ENCODE results near the gene SETD6. TPM values are rescaled to one million over a fixed set of nuclear protein-coding genes. Genes with fewer than 3 reads are reported as not detected.

The SETD6 gene
- total and polyA plus RNA-seq, 2 of the 8 experiments (the other 6 are each of a cell fraction or from before 2014, with no cell fraction given): 25.3 to 40.5 TPM

DNA sequence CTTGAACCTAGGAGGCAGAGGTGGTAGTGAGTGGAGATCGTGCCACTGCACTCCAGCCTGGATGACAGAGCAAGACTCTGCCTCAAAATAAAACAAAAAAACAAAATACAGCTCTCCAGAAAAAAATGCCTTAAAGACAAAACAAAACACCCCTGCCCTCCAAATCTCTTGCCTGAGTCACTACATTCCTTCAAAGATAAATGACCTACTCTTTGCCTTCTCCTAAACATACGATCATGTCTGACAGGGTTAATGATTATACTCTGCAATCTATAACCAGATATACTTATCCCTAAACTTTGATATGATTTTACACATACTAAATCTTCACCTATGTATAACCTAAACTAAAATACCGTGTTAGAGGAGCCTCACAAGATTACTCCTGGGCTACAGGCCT lies 1.4 kb upstream of the SETD6 start:
- H4K20me1 ChIP-seq (replicated peaks in 1 of 2; ENCODE audit: control insufficient read depth in 1 of 2, insufficient read depth in 2 of 2, low read length in 2 of 2): peaks cover 13 to 17% of the 10 kb centered on the region in 2 experiments
- H4K91ac ChIP-seq (replicated peaks; ENCODE audit: insufficient read length, low read length): no peak overlapping the region
- peaks cover 4 to 15% (median 6%) of the 10 kb centered on the region in 4 experiments for H3K4me1 ChIP-seq (replicated peaks in 1 of 4; ENCODE audit: control insufficient read depth in 3 of 4, insufficient read depth in 4 of 4, low read length in 3 of 4)
- H2BK15ac ChIP-seq (ENCODE audit: low read length): no peak overlapping the region
- no peak overlapping the region for H2BK20ac ChIP-seq (ENCODE audit: low read length)
- no peak overlapping the region for H3K9ac ChIP-seq (replicated peaks in 1 of 4; ENCODE audit: extremely low read depth in 1 of 4, low read depth in 3 of 4, low read length in 3 of 4)
- H3K18ac ChIP-seq (ENCODE audit: extremely low read depth, low read length): no peak overlapping the region
- CTCF ChIA-PET (ENCODE audit: partially characterized antibody): interaction anchor here (0.8 to 3.1 kb wide), 8 partner anchors 8 to 176 kb away, joined by 3 to 23 read pairs (median 4); partner anchors contain the start of gene NDRG4
- no peak overlapping the region for H2BK12ac ChIP-seq (ENCODE audit: low read depth, low read length)
- no peak for TF ChIP-seq SP2 (IDR thresholded peaks at IDR 0.05; ENCODE audit: low read length)
- no peak for TF ChIP-seq SIX5 (IDR thresholded peaks at IDR 0.05; ENCODE audit: low read depth, low read length)
- TF ChIP-seq, protein P1, sequence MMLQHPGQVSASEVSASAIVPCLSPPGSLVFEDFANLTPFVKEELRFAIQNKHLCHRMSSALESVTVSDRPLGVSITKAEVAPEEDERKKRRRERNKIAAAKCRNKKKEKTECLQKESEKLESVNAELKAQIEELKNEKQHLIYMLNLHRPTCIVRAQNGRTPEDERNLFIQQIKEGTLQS (IDR thresholded peaks at IDR 0.05; ENCODE audit: insufficient read depth, low read depth, low read length): no peak
- H3K4ac ChIP-seq (replicated peaks; ENCODE audit: insufficient read length, low read depth, low read length): no peak overlapping the region
- H2BK5ac ChIP-seq (ENCODE audit: low read depth, low read length): no peak overlapping the region
- no peak overlapping the region for H2BK120ac ChIP-seq (replicated peaks; ENCODE audit: low read depth, low read length)
- FAIRE-seq: no peak
- H3K23me2 ChIP-seq (ENCODE audit: low read depth, low read length): no peaks in the 10 kb centered on the region; the same call in 1 of the 2 replicates
- H2AFZ ChIP-seq (ENCODE audit: low read length): no peak overlapping the region
- peak overlapping the region in 1 of 4 experiments; percentile 95; a peak in 1 of 8 replicates for H3K4me3 ChIP-seq (ENCODE audit: extremely low read depth in 1 of 4, insufficient read depth in 2 of 4, low read depth in 3 of 4, low read length in 4 of 4)
- no peak overlapping the region for H4K8ac ChIP-seq (ENCODE audit: extremely low read depth, insufficient read depth, low read length)
- no peaks in the 10 kb centered on the region for H3K27me3 ChIP-seq (replicated peaks in 1 of 4; ENCODE audit: control insufficient read depth in 3 of 4, extremely low read depth in 1 of 4, insufficient read depth in 3 of 4, low read length in 3 of 4)
- no peaks in the 10 kb centered on the region; the same call in 1 of the 2 replicates for H3K79me1 ChIP-seq (ENCODE audit: low read depth, low read length)
- H3K36me3 ChIP-seq (ENCODE audit: control insufficient read depth in 2 of 4, insufficient read depth in 4 of 4, low read length in 3 of 4): peaks cover 9 to 28% (median 23%) of the 10 kb centered on the region in 4 experiments
- H3K23ac ChIP-seq (ENCODE audit: insufficient read length): no peak overlapping the region
- no peak overlapping the region for H4K5ac ChIP-seq (ENCODE audit: insufficient read length, low read depth, low read length)
- peak overlapping the region in 1 of 2 experiments; percentile 9; a peak in 1 of 4 replicates for H3K4me2 ChIP-seq (ENCODE audit: insufficient read depth in 1 of 2, low read depth in 2 of 2, low read length in 2 of 2)
- DNase-seq (ENCODE audit: low read depth in 1 of 2, low spot score in 2 of 2): no peak
- no peak overlapping the region for H3K27ac ChIP-seq (ENCODE audit: low read depth, low read length)
- no peak overlapping the region for H3K14ac ChIP-seq (ENCODE audit: insufficient read length)
- POLR2A ChIA-PET (ENCODE audit: partially characterized antibody): interaction anchor here (0.9 to 1.8 kb wide), 5 partner anchors 12 to 240 kb away, joined by 3 to 5 read pairs (median 3); partner anchors contain the start of gene NDRG4
- peaks cover 0 to 24% of the 10 kb centered on the region in 2 experiments; a peak in 2 of 4 replicates for H3K79me2 ChIP-seq (ENCODE audit: control insufficient read depth in 1 of 2, insufficient read depth in 2 of 2, low read length in 2 of 2)
- WGBS, 2 experiments (ENCODE audit: extremely low coverage in 1 of 2, insufficient coverage in 1 of 2, insufficient read length in 1 of 2, insufficient replicate concordance in 2 of 2, low coverage in 1 of 2, low lambda C conversion rate in 2 of 2, missing lambda C conversion rate in 1 of 2): 93% methylated on average over 3 of the region's 3 CpGs; no CpG with 5 or more reads in 1 of the 2 experiments
- no peaks in the 10 kb centered on the region for H3K9me3 ChIP-seq (ENCODE audit: insufficient read depth in 2 of 2, low read depth in 1 of 2, low read length in 1 of 2)
- no peak overlapping the region for H2AK5ac ChIP-seq (ENCODE audit: low read depth, low read length)
- H3K56ac ChIP-seq (replicated peaks; ENCODE audit: insufficient read length, low read depth, low read length): no peak overlapping the region
